ENCODE measurements around the gene ABCA13. TPM values are rescaled to one million over a fixed set of nuclear protein-coding genes. Genes with fewer than 3 reads are reported as not detected.
"Not testable (repeated sequence)": the region's sequence is repeated elsewhere in the genome, so short reads cannot be mapped to it uniquely, and the experiment has no call there.

The ABCA13 gene, protein sequence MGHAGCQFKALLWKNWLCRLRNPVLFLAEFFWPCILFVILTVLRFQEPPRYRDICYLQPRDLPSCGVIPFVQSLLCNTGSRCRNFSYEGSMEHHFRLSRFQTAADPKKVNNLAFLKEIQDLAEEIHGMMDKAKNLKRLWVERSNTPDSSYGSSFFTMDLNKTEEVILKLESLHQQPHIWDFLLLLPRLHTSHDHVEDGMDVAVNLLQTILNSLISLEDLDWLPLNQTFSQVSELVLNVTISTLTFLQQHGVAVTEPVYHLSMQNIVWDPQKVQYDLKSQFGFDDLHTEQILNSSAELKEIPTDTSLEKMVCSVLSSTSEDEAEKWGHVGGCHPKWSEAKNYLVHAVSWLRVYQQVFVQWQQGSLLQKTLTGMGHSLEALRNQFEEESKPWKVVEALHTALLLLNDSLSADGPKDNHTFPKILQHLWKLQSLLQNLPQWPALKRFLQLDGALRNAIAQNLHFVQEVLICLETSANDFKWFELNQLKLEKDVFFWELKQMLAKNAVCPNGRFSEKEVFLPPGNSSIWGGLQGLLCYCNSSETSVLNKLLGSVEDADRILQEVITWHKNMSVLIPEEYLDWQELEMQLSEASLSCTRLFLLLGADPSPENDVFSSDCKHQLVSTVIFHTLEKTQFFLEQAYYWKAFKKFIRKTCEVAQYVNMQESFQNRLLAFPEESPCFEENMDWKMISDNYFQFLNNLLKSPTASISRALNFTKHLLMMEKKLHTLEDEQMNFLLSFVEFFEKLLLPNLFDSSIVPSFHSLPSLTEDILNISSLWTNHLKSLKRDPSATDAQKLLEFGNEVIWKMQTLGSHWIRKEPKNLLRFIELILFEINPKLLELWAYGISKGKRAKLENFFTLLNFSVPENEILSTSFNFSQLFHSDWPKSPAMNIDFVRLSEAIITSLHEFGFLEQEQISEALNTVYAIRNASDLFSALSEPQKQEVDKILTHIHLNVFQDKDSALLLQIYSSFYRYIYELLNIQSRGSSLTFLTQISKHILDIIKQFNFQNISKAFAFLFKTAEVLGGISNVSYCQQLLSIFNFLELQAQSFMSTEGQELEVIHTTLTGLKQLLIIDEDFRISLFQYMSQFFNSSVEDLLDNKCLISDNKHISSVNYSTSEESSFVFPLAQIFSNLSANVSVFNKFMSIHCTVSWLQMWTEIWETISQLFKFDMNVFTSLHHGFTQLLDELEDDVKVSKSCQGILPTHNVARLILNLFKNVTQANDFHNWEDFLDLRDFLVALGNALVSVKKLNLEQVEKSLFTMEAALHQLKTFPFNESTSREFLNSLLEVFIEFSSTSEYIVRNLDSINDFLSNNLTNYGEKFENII (N-terminal part only)
- polyA plus RNA-seq (ENCODE audit: insufficient read depth in 1 of 5, insufficient read length in 5 of 5, low replicate concordance in 1 of 5): 1 to 10 TPM in 4 of 5 donors, under 1 TPM in 1; 0.64 to 2.2 (median 1.4) TPM
- long read RNA-seq, donor 1: 0 reads
- long read RNA-seq, donor 2: 0 reads
- long read RNA-seq, donor 3, full-length matches to known transcripts: 1 of 1 reads
- long read RNA-seq, donor 3, partial matches to known transcripts: 0 of 1 reads
- long read RNA-seq, donor 3, other reads (novel, unspliced or antisense): 0 of 1 reads
- long read RNA-seq, donor 4: 0 reads
- long read RNA-seq, donor 5, partial matches to known transcripts: 0 of 1 reads
- long read RNA-seq, donor 5, other reads (novel, unspliced or antisense): 0 of 1 reads
- long read RNA-seq, donor 6: 0 reads
- long read RNA-seq, donor 7: 0 reads
- long read RNA-seq, donor 8: 0 reads

DNA sequence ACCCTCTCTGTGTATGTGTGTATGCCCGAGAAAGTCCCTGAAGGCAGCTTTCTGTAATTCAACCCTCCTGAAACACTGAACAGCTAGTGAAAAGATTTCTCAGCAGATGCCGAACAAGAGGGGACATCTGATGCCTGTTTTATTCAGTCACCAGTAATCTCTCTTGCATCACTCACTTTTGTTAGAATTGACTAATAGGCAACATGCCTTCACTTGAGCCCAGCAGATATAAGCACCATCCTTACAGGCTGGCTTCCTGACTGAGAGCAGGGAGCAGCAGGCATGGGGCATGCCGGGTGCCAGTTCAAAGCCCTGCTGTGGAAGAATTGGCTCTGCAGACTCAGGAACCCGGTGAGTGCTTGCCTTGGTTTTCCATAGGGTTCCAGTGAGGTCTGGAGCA lies at the start of gene ABCA13:
Gene ABCA13, plus strand, starts transcription at position 257 of the 400 bp plus-strand sequence. Its CDS starts 26 bp downstream, at position 283.
- no peak for DNase-seq

DNA sequence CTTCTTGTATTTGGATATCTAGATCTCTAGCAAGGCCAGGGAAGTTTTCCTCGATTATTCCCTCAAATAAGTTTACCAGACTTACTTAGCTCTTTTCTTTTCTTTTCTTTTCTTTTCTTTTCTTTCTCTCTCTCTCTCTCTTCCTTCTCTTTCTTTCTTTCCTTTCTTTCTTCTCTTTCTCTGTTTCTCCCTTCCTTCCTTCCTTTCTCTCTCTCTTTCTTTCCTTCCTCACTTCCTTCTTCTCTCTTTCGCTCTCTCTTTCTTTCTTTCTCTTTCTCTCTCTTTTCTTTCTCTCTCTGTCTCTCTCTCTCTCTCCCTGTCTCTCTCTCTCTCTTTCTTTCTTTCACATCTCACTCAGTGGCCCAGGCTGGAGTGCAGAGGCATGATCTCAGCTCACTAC lies 45.2 kb upstream of the ABCA13 start:
- no peak for DNase-seq

DNA sequence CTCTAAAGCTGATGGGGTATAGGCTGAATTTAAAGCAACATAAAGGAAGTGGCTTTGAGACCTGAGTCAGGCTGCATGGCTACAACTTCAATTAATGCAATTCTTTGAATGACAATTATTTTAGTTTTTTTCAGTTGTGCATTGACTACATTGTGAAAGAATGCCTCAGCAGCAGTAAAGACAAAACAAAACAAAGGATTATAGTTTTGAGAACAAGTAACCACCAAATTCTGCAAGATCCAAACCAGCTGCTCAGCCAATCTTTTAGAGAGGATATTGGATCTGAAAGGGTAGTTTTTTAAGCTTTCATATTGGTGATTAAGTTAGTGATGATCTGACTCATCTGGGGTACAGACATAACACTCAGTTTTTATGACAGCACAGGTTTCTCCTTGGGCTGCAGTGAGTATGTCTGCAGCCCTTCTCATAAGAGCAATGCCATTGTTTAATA lies 40.6 kb upstream of the ABCA13 start:
- DNase-seq: no peak

DNA sequence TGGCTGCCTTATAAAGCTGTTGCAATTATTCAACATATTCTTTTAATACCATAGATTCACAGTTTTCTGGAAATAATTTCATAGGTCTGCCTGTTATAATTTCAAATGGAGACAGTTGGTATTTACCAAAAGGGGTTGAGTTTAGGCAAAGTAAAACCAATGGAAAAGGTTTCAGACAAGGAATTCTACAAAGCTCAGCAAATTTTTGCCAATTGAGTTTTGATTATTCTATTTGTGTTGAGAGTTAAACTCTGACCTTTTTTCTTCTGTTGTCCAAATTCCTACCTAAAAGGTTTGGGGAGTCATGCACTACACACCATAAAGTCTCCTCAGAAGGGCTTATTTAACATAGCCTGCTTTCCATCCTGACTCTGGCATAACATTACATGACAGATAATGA lies 38.5 kb upstream of the ABCA13 start:
- DNase-seq: no peak

DNA sequence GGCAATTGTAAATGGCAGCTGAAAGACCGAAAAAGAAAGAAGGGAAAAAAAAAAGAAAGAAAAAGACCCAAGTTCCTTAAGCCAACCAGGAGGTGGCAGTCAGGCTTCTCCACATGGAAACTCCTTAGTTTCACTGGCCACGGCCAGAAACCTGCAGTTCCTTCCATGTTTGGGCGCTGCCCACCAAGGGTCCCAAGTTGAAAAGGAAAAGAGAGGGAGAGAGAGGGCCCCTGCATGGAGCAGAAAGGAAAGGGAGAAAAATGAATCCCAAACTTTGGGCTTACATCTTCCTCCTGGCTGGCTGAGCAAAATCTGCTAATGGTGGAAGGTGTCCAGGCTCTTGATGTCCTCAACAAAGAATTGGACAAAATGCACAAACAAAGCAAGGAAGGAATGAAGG lies 31.8 kb upstream of the ABCA13 start:
- no peak for DNase-seq

DNA sequence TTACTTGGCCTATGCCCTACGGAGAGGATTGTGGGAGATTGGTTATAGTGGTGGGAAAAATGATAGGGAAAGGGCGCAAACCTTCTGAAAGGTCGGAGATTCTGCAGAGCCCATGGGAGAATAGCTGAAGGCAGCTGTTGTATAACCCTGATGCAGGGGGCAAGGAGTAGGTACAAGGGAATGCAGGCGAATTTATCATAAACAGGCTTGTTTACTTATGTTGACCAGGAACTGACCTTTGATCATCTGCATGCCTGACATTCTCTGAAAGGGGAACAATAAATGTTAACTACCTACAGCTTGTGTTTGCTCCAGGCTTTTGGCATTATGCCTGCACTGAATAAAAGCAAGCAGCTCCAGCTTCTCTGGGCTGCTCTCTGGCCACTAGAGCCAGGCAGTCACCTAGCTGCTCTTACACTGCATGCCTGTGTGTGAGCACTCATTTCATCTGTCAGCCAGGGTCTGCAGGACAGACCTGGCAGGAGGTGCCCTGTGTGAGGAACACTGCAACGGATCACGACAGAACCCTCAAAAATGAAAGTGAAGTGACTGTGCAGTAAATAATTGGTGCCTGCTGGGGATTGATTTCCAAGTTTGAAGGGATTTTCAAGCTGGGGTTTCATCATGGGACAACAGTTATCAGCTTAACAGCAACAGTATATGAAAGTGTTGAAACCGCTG lies 31.1 kb upstream of the ABCA13 start:
- no peak for DNase-seq

DNA sequence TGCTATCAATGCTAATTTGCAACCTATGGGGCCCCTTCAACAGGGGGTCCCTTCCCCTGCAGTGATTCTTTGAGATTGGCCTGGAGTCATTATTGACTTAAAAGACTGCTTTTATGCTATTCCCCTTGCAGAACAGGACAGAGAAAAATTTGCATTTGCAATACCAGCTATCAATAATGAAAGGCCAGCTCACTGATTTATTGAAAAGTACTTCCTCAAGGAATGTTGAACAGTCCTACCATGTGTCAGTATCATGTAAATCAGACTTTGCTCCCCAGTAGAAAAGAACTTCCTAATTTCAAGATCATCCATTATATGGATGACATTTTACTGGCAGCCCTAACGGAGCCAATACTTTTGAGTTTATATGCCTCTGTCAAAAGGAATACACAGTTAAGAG lies 29.7 kb upstream of the ABCA13 start:
- DNase-seq: no peak

DNA sequence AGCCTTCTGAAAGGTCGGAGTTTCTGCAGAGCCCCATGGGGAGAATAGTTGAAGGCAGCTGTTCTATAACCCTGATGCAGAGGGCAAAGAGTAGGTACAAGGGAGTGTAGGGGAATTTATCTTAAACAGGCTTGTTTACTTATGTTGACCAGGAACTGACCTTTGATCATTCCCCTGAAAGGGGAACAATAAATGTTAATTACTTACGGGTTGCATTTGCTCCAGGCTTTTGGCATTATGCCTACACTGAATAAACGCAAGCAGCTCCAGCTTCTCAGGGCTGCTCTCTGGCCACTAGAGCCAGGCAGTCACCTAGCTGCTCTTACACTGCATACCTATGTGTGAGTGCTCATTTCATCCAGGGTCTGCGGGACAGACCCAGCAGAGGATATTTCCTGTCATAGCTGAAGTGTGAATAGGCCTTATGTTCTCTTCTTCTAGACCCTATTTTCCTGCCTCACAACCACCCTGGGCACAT lies 26.9 kb upstream of the ABCA13 start:
- no peak for DNase-seq

DNA sequence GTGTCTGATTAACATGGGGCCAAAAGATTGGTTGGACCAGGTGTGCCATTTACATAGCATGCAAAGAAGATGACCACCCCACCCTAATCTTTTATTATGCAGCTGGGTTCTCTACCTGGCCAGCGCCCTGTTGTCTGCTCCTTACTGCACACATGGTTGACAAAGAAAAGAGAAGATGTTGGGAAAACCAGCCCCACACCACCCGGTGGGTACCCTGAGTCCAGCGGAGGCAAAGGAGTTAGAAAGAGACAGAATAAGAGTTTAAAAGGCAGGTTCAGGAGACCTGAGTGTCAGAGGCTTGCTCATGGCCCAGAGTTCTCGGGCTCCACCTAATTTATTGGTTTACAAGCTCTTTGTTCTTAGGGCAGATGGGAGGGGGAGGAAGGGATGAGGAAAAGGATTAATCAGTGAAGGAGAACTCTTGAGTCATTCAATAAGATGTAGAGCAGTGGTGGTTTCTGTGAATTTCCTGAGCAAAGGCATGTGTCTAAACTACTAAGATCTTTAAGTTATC lies 24.1 kb upstream of the ABCA13 start:
- no peak for DNase-seq

DNA sequence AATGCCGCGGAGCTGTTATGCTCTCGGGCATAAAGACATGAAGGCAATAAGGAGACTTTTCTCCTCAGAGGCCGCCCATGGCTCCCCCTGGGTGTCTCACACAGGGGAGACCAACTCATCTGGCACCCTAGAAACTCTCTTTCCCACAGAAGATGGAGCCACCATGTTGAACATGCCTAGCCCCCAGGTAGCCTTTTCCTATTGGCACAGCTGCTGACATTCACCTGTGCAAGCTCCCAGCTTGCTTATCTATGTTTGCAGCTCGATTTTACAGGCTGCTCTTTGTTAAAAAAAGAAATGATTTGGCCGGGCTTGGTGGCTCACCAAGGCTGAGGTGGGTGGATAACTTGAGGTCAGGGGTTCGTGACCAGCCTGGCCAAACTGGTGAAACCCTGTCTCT lies 23.6 kb upstream of the ABCA13 start:
- DNase-seq: not testable (repeated sequence)

DNA sequence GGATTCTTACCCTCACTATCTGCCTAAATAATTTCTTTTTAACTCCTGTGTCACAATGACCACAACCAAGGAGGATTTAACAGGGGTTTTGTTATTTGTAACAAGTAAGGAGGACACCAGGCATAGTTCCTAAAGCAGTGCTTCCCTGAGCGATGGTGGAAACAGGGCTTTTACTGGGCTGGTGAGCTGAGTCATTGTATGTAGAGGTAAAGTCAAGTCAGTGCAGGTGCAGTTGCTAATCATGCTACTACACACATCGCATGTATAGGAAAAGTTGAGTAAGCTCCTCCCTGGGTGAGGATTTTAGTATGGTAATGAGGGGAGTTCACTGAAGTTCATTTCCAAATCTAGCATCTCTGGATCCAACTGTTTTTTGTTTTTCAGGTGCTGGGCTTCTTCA lies 22.9 kb upstream of the ABCA13 start:
- DNase-seq: no peak

DNA sequence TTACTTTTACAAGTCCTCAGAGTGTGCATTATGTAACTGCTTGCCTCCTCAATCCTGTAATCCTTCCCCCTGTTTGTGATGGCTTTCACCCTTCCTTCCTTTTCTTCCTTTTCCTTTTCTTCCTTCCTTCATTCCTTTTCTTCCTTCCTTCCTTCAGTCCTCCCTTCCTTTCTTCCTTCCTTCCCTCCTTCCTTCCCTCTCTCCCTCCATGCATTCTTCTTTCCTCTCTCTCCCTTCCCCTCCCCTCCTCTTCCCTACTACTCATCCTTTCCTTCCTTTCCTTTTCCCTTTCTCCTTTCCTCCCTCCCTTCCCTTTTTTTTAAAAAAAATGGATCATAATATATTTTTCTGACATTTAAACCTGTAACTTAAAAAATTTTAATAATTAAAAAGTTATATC lies 22.2 kb upstream of the ABCA13 start:
- DNase-seq: no peak

DNA sequence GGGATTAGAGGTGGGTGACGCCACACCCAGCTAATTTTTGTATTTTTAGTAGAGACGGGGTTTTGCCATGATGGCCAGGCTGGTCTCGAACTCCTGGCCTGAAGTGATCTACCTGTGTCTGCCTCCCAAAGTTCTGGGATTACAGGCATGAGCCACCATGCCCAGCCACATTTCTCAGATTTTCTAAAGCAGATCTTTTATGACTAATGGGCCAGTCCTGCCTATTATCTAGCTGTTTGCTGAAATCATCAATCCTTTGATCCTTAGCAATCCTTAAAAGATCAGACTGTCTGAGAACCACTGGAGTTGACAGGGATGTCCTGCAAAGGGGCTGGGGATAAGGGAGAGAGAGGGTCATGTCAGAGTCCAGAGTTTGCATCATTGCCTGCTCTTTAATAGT lies 21.2 kb upstream of the ABCA13 start:
- DNase-seq: no peak

DNA sequence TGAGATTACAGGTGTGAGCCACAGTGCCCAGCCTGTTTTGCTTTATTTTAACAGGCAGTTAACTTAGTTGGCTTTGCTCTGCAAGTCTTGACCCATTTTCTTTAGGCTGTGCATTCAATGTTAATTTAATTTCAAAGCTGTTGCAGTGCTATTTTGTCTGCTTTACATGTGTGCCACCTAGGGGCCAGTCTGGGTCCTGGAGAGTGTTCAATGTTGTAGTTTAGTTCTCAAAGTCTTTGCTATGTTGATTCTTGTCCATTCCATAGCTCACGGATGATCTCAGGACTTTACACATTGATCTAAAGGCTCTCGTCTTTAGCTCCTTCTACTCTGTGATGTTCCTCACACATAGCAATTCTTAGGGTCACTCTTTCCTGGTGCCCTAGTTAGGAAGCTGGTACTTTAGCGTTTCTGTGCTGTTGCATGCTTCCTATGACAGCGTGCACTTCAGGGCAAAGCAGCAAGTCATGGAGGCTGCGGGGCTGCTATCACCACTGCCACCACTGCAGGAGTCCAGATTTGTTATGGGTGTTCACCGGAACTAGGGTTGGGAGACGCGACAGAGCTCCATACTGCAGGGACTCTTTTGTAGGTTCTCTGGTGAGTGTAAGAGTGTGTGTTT lies 16.4 kb upstream of the ABCA13 start:
- DNase-seq: peak in 1 of 2 donors; percentile 2

DNA sequence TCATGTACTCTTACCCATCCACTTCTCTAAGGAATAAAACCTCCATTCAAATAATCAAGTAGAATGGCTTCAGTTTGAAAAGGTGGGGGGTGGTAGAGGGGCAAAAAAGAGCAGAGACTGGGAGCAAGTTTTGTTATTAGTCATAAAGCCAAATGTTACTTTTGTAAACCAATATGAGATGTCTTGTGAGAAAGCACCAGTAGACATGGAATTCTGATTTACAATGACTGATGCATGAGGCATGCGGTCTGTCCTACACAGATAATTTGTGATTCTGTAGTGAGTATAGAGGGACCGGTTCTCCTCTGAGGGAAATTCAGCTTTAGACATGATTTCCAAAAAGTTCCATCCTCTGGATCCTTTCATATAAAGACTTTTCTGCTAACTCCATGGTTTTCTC lies 12.9 kb upstream of the ABCA13 start:
- no peak for DNase-seq

DNA sequence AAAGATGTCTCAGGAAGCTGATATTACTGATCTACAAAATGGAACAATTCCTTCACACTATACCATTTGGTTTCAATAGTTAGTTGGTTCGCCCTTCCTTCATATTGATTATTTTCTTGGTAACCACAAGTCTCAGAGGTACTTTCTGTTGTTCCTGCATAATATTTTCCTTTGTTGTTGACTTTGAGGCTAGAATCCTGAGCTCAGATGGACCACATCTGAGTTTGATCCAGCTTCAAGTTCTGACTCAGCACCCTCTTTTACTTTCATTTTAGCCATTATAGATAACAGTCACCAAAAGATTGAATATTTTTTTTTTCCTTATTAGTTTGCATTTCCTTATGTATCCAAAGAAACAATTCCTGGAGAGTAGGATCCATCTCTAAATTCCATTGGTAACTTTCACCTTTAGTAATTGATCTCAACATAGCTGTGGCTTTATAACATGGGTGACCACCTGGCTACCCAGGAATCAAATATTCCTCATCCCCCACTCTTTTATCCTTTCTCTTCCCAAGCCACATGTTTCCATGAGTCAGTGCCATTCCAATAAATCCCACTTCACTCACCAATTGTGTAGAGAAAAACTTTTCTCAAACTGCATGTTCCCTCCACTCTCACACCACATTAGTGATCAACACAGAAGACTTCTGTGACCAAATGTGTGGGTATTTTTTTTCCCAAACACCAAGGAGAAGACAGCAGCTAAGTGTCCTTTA lies 9.7 kb upstream of the ABCA13 start:
- no peak for DNase-seq

DNA sequence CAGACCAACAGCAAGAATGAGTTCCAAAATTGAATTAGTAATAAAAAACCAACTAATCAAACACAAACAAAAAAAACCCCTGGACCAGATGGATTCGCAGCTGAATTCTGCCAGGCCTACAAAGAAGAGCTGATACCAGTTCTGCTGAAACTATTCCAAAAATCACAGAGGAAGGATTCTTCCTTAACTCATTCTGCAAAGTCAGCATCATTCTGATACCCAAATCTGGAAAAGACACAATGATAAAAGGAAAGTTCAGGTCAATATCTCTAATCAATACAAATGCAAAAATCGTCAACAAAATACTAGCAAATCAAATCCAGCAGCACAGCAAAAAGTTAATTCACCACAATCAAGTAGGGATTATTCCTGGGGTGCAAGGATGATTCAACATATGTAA lies 6.1 kb upstream of the ABCA13 start:
- DNase-seq: no peak

DNA sequence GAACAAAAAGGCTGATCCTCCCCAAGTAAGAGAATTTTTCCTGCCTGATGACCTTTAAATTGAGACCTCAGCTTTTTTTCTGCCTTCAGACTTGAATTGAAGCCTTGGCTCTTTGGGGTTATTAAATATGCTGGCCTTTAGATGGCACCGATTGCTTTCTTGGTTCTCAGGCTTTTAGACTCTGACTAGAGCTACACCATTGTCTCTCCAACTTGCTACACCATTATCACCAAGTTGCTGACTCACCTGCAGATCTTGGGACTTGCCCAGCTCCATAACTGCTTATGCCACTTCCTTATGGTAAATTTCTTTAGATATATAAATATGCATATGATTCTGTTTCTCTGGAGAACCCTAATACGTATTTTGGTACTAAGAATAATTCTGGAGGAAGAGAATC lies 3.1 kb upstream of the ABCA13 start:
- no peak for DNase-seq

DNA sequence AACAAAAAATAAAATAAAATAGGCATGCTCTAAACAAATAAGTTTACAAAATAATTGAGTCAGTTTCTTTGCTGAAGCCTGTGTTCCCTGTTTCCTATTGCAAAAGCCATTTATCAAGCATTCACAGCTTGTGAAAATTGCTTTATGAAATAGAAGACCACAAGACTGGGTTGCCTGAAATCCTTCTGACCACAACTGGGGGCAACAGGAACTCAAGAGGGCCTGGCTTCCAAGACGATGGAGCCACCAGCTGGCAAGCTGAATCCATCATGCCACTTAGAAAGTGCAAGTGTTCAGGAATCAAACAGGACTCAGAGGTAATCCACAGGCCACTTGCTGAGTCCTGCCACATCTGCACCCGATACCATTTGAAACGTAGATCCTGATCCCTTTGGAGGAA lies 752 bp upstream of the ABCA13 start:
- no peak for DNase-seq

Measured in right lung (tissue), 10 donors.